H1 (cell line): ENCODE results near the gene KCNE4. TPM values are rescaled to one million over a fixed set of nuclear protein-coding genes. Genes with fewer than 3 reads are reported as not detected.

Experiments used
- RFX5 ChIP-seq: IDR thresholded peaks from 2 replicates; pipeline ENCODE4 v1.6.1; 2011; ENCODE audit warnings: low read depth, low read length, improper control_type of control experiment, borderline replicate concordance
- RNF2 ChIP-seq: fragments of 200-900, 300-1000 bp; sonication (generic); IDR thresholded peaks from 2 replicates; pipeline ENCODE4 v1.7.1; 2016; ENCODE audit warnings: borderline replicate concordance, low read depth, mild to moderate bottlenecking, antibody characterized with exemption, low read length; ENCODE audit not compliant: poor library complexity, severe bottlenecking; ENCODE audit errors: missing control alignments
- polyA plus RNA-seq, 7 experiments: library from polyadenylated mRNA; depleted of rRNA in 3 of 7; stranded (reverse) in 5 of 7; unstranded in 2 of 7; fragments of >200 nt in 5 of 7; fragments of 200-250 nt in 2 of 7; gene quantifications; 1 replicate in 5 of 7; 2 replicates in 1 of 7; 4 replicates in 1 of 7; pipeline versions ENCODE4 v1.2.1 to v1.2.3, GENCODE V29; 2011 to 2013; ENCODE audit warnings: missing spikeins in 2 of 7, mixed read lengths in 2 of 7
- total RNA-seq: library from RNA; stranded (reverse); fragmentation: NEBNext Ultra II Directional; extraction: Animal tissue kit (Norgen Biotek cat#: 25700); gene quantifications from 2 replicates; pipeline ENCODE4 v1.2.1, GENCODE V29; 2021
- TF ChIP-seq, protein P1 (sequence below): IDR thresholded peaks from 2 replicates; pipeline ENCODE4 v1.6.1; 2011; ENCODE audit warnings: low read depth, mild to moderate bottlenecking, low read length; ENCODE audit not compliant: insufficient read depth

Gene KCNE4
- total and polyA plus RNA-seq, 2 of the 8 experiments (the other 6 are each of a cell fraction or from before 2014, with no cell fraction given): 0.08 to 0.09 TPM

DNA sequence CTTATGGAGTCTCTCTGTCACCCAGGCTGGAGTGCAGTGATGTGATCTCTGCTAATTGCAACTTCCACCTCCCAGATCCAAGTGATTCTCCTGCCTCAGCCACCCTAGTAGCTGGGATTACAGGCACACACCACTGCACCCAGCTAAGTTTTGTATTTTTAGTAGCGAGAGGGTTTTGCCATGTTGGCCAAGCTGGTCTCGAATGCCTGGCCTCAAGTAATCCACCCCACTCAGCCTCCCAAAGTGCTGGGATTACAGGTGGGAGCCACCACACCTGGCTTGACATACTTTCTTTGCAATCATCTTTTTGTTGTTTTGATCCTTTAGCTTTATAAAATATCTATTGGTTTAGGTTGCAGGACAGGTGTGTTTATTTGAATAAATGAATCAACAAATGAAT, 9.7 kb upstream of the KCNE4 start (continued):
- TF ChIP-seq RFX5 (no peak), RNF2 (no peak)
- TF ChIP-seq, protein P1, sequence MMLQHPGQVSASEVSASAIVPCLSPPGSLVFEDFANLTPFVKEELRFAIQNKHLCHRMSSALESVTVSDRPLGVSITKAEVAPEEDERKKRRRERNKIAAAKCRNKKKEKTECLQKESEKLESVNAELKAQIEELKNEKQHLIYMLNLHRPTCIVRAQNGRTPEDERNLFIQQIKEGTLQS: no peak
